PC-9 (cell line): ENCODE data around the gene EIF5A. TPM values are rescaled to one million over a fixed set of nuclear protein-coding genes. Genes with fewer than 3 reads are reported as not detected.
A peak's percentile ranks its signal among the peaks of the same experiment; 100 is the strongest.

Source experiments
- BruUV-seq: library from RNA; stranded (reverse); fragments of 400-500 nt; replicated peaks from 2 replicates; lab custom pipeline; 2021; lab: Mats Ljungman, UMichigan
- CTCF ChIA-PET: fragments of 300-600 bp; sonication (Branson Sonifier 250); formaldehyde crosslinking; loops from one replicate; lab custom pipeline; 2022; ENCODE audit warnings: antibody characterized with exemption; lab: Charles Lee
- POLR2A ChIA-PET: fragments of 300-600 bp; sonication (Branson Sonifier 250); formaldehyde crosslinking; loops from one replicate; lab custom pipeline; 2022; ENCODE audit warnings: antibody characterized with exemption; ENCODE audit not compliant: unreplicated experiment; lab: Charles Lee
- DNase-seq, 2 experiments: peaks; one replicate each; pipeline versions ENCODE4 v3.0.0 to v3.0.0-alpha.2; 2015 to 2022; ENCODE audit warnings: mixed read lengths in 1 of 2
- H2AFZ ChIP-seq: fragments of 200-600 bp; sonication (generic); 2 replicates; pipeline ENCODE4 v1.8.1; 2017; ENCODE audit warnings: antibody characterized with exemption
- H3F3A ChIP-seq: fragments of 200-600 bp; sonication (generic); 2 replicates; pipeline ENCODE4 v1.8.1; 2017; ENCODE audit warnings: antibody characterized with exemption, mild to moderate bottlenecking, low read depth; ENCODE audit not compliant: insufficient read depth
- H3K27ac ChIP-seq: fragments of 200-600 bp; sonication (generic); 2 replicates; pipeline ENCODE4 v1.6.1; 2016; ENCODE audit warnings: mixed run types
- H3K27me3 ChIP-seq: fragments of 200-600 bp; sonication (generic); 2 replicates; pipeline ENCODE4 v1.6.1; 2016; ENCODE audit warnings: low read depth, mixed run types; ENCODE audit not compliant: insufficient read depth
- H3K36me3 ChIP-seq: fragments of 200-600 bp; sonication (generic); 2 replicates; pipeline ENCODE4 v1.6.1; 2016; ENCODE audit warnings: low read depth, mixed run types
- H3K4me1 ChIP-seq: fragments of 200-600 bp; sonication (generic); replicated peaks from 2 replicates; pipeline ENCODE4 v1.6.1; 2016; ENCODE audit warnings: mixed run types; ENCODE audit not compliant: insufficient read depth
- H3K4me2 ChIP-seq: fragments of 200-600 bp; sonication (generic); 2 replicates; pipeline ENCODE4 v1.6.1; 2017; ENCODE audit warnings: mixed run types
- H3K4me3 ChIP-seq: fragments of 200-600 bp; sonication (generic); 2 replicates; pipeline ENCODE4 v1.6.1; 2016; ENCODE audit warnings: mixed run types
- H3K79me2 ChIP-seq: fragments of 200-600 bp; sonication (generic); 2 replicates; pipeline ENCODE4 v1.6.1; 2017; ENCODE audit warnings: low read depth, mixed run types
- H3K9me2 ChIP-seq: fragments of 200-600 bp; sonication (generic); 2 replicates; pipeline ENCODE4 v1.8.1; 2017; ENCODE audit warnings: mild to moderate bottlenecking; ENCODE audit not compliant: insufficient read depth
- H3K9me3 ChIP-seq: fragments of 200-600 bp; sonication (generic); 2 replicates; pipeline ENCODE4 v1.8.1; 2016; ENCODE audit warnings: low read depth; ENCODE audit not compliant: insufficient read depth
- H4K20me1 ChIP-seq: fragments of 200-600 bp; sonication (generic); 2 replicates; pipeline ENCODE4 v1.8.1; 2017; ENCODE audit not compliant: insufficient read depth
- CTCF ChIP-seq: fragments of 200-600 bp; sonication (generic); conservative IDR thresholded peaks from 2 replicates; pipeline ENCODE4 v1.6.1; 2017; ENCODE audit warnings: mixed run types, antibody characterized with exemption, mild to moderate bottlenecking, moderate library complexity
- EZH2 ChIP-seq: fragments of 200-600 bp; sonication (generic); IDR thresholded peaks from 2 replicates; pipeline ENCODE4 v1.8.0; 2017; ENCODE audit warnings: antibody characterized with exemption, low read depth
- intact Hi-C: fragments of 100-400 bp; cut with micrococcal nuclease; formaldehyde crosslinking; loops from one replicate; pipeline ENCODE4 v1.10.0; 2022; ENCODE audit not compliant: unreplicated experiment
- total RNA-seq: library from RNA; stranded (reverse); gene quantifications from 2 replicates; pipeline ENCODE4 v1.2.3, GENCODE V29; 2021

Gene EIF5A
- total RNA-seq, 1 experiment from 2014 or later, result 1,298 TPM

DNA sequence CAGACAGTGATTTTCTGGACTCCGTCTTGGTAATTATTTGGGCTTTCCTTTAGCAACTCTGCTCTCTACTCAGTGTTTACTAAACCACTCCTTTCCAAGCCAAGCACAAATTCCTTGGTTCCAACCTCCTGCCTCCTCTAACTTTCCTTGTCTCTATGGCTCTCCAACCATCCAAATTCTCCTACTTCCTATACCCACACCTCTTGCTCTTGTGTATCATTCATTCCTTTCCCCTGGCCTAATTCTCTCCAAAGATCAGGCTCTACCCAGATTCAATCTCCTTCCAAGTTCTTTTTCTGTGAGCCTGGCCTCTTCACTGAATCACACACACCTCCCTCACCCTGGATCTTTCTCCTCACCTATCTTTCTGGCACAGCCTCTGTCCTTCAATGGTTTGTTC is 20.6 kb downstream of the EIF5A start:
- Histone ChIP-seq H3K9me3 (no peaks in the 10 kb centered on the region), H4K20me1 (no peaks in the 10 kb centered on the region), H3F3A (peaks cover 12% of the 10 kb centered on the region; the same call in 1 of the 2 replicates), H3K27me3 (no peaks in the 10 kb centered on the region), H3K9me2 (no peaks in the 10 kb centered on the region), H3K79me2 (peaks cover 25% of the 10 kb centered on the region), H3K4me2 (peak overlapping the region; percentile 96), H3K4me3 (peak overlapping the region; percentile 100), H2AFZ (no peak overlapping the region), H3K4me1 (peaks cover 16% of the 10 kb centered on the region), H3K36me3 (peaks cover 4% of the 10 kb centered on the region; the same call in 1 of the 2 replicates), H3K27ac (no peak overlapping the region)
- TF ChIP-seq EZH2 (no peak), CTCF (no peak)
- BruUV-seq, result no TSS peak
- ChIA-PET POLR2A (no interaction called here), CTCF (no interaction called here)
- no peak for DNase-seq
- intact Hi-C loops, result loop anchor here (2.0 kb wide), 1 partner anchor 19 kb away; no protein-coding TSS in a partner anchor

DNA sequence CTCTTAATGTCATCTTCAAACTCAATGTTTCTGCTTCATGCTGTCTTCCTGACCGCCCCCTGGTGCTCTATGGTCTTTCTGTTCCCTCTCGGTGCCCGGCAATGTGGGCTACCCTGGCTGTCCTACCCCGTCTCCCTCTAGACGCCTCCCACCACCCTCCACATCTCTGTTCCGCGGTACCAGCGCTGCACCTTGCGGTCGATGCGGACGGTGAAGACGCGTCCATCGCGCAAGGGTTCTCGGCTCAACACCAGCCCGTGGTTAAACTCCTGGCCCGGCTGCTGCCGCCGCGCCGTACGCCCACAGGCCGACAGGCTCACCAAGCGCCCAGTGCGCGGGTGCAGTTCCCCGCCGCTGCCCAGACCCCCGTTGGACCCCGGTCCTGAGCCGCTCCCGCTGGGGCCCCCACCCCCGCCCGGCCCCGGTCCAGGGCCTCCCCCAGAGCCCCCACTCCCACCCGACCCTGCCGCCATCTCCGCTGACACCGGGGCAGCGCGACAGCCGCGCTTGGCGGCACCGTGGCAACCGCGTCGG is 21.5 kb downstream of the EIF5A start, which contains the start of gene NEURL4:
Gene NEURL4, minus strand, starts transcription at position 496 of the 534 bp plus-strand sequence. Its CDS starts 23 bp downstream, at position 473.
- no peaks in the 10 kb centered on the region for H3K9me2 ChIP-seq
- no peak for DNase-seq
- peak within 1 kb of the TSS; percentile 90 for H2AFZ ChIP-seq
- no peaks in the 10 kb centered on the region for H3K27me3 ChIP-seq
- H3K4me1 ChIP-seq, result peaks cover 16% of the 10 kb centered on the region
- no peaks in the 10 kb centered on the region for H3K36me3 ChIP-seq
- no peaks in the 10 kb centered on the region for H4K20me1 ChIP-seq
- no peak for TF ChIP-seq EZH2
- no peak for TF ChIP-seq CTCF
- H3K79me2 ChIP-seq, result peaks cover 25% of the 10 kb centered on the region
- no TSS peak for BruUV-seq
- H3K9me3 ChIP-seq, result no peaks in the 10 kb centered on the region
- intact Hi-C loops, result loop anchor here (2.0 kb wide), 1 partner anchor 20 kb away; no protein-coding TSS in a partner anchor
- POLR2A ChIA-PET, result interaction anchor here (0.6 to 1.1 kb wide), 6 partner anchors 9 to 555 kb away, joined by 3 to 9 read pairs (median 4); partner anchors contain the start of genes SENP3, TMEM256 and WRAP53
- H3K27ac ChIP-seq, result peak within 1 kb of the TSS; percentile 67
- peak within 1 kb of the TSS; percentile 100 for H3K4me3 ChIP-seq
- CTCF ChIA-PET, result interaction anchor here (0.5 to 1.3 kb wide), 3 partner anchors 13 to 678 kb away, joined by 6 to 11 read pairs (median 6); no protein-coding TSS in a partner anchor
- peaks cover 9% of the 10 kb centered on the region; the same call in 1 of the 2 replicates for H3F3A ChIP-seq
- H3K4me2 ChIP-seq, result peak within 1 kb of the TSS; percentile 96

DNA sequence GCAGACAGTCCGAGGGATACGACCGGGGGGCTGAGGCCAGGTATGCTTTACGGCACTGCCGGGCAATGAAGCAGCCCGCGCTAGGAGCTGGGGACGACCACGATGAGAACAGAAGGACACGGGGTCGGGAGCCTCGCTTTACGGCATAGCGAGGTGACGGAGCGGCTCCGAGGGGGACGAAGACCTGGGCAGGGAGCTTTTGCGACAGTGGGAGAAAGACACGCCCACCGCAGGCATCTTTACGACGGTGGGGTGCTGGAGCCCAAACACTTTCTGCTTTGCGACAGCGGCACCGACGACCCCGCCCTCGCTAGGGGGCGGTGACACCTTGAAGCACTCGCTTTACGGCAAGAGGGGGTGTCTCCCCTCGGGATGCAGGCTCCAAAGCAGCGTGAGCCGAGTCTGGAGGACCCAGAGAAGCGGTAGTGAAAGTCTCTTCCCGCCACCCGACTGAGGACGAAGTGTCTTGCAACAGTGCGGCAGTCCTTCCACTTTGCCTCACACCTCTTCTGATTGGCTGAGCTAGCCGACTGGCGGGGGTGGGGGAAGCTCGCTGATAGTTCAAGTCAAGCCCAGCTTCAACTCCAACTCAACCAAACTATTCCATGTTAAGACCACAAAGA is 22.1 kb downstream of the EIF5A start:
- DNase-seq, result peak; percentile 94 to 98
- Histone ChIP-seq H3K79me2 (peaks cover 25% of the 10 kb centered on the region), H3K27ac (peak overlapping the region; percentile 67), H3F3A (peaks cover 9% of the 10 kb centered on the region; the same call in 1 of the 2 replicates), H3K9me3 (no peaks in the 10 kb centered on the region), H3K9me2 (no peaks in the 10 kb centered on the region), H3K4me1 (peaks cover 16% of the 10 kb centered on the region), H2AFZ (peak overlapping the region; percentile 90), H4K20me1 (no peaks in the 10 kb centered on the region), H3K4me3 (peak overlapping the region; percentile 100), H3K4me2 (peak overlapping the region; percentile 96), H3K36me3 (no peaks in the 10 kb centered on the region), H3K27me3 (no peaks in the 10 kb centered on the region)
- TF ChIP-seq CTCF (no peak), EZH2 (no peak)
- POLR2A ChIA-PET, result interaction anchor here (0.5 to 1.1 kb wide), 20 partner anchors 9 to 823 kb away, joined by 3 to 16 read pairs (median 5); partner anchors contain the start of genes GABARAP, SENP3, TMEM256 and TMEM95
- CTCF ChIA-PET, result interaction anchor here (0.5 to 1.3 kb wide), 6 partner anchors 14 to 679 kb away, joined by 3 to 11 read pairs (median 4); no protein-coding TSS in a partner anchor
- TSS peak; percentile 86 for BruUV-seq
- intact Hi-C loops, result loop anchor here (2.0 kb wide), 1 partner anchor 21 kb away; no protein-coding TSS in a partner anchor
